RCC 7860 (cell line): ENCODE measurements around the gene L3MBTL3.
"Not testable (repeated sequence)": the region's sequence is repeated elsewhere in the genome, so short reads cannot be mapped to it uniquely, and the experiment has no call there.

Experiments
- DNase-seq: peaks from one replicate; pipeline ENCODE4 v3.0.0-alpha.2; 2015; ENCODE audit warnings: low spot score
- FAIRE-seq: peaks from 2 replicates; lab custom pipeline; 2012; peaks lifted over from hg19 to GRCh38; lab: Jason Lieb, UNC

Gene L3MBTL3

GRCh38 chr6:130134582-130134981 lies 116.2 kb downstream of the L3MBTL3 start:
- no peak for FAIRE-seq

DNA sequence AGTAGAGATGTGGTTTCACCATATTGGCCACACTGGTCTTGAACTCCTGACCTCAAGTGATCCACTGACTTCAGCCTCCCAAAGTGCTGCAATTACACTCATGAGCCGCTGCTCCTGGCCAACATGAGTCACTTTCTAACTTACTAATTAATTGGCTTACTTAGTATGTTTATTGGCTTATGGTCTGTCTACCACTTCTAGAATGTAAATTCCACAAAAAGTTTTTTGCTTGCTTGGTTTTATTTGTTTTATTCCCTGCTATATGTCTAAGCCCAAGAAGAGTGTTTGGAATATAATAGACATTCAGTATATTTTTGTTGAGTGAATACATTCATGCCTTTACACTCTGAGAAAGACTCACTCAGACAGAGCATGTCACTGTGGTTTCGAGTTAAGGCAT lies 118.4 kb downstream of the L3MBTL3 start:
- DNase-seq (no peak), FAIRE-seq (no peak)

More at GRCh38 chr6:130134582-130134981, 116.2 kb downstream of the L3MBTL3 start:
- no peak for DNase-seq

GRCh38 chr6:130138116-130138908 lies 119.9 kb downstream of the L3MBTL3 start:
- FAIRE-seq = no peak
- DNase-seq = no peak

DNA sequence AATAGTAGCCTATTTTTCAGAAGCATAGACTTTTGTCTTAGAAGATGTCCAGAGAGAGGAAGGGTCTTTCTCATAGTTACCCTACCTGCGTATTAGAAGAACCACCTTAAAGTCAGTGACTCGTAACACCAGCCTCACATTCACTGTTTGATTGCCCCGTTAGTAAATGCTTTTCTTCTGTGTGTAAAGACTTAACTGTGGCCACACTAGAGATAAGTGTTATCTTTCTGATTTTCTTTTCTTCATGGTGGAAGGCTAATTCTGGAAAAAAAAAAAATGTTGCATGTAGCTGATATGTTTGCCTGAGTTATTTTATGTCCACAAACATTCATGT lies 120.5 kb downstream of the L3MBTL3 start:
- FAIRE-seq (no peak), DNase-seq (no peak)

DNA sequence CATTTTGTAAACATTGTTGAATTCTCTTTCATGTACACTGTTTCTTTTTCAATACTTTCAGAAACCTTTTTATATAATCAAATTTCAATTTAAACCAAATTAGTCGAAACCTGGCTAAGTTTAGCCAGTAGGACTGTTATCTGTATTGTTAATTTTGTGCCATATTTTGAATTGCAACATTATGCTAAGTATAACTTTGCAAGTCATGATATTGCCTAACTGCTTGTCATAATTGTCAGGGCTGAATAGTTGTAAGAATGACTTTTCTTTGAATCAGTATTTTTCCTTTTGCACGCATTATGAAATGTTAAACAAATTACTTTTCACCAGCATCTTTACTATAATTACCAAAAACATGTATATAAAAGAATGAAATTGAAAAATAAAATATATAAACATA lies 121.7 kb downstream of the L3MBTL3 start:
- no peak for DNase-seq

GRCh38 chr6:130143709-130144108 lies 125.3 kb downstream of the L3MBTL3 start:
- FAIRE-seq (no peak), DNase-seq (no peak)

More for the DNA sequence above, 121.7 kb downstream of the L3MBTL3 start:
- FAIRE-seq = no peak

DNA sequence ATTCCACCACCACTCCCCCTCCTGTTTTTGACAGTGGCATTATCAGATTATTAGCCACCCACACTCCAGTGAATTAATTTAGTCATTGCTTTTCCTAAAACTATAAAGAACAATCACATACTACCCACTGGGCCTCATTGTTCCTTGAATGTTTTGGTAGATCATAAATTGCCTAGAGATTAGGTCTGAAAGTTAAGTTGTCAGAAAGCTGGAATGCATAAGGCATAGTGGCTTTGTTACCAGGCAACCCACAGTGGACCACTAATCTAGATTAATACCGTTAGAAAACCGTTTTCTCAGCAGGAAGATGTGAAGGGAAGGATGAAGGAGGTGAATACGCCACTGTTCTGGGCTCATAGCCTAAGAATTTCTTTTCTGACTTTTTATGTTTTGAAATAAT lies 128.7 kb downstream of the L3MBTL3 start:
- FAIRE-seq = no peak
- no peak for DNase-seq

DNA sequence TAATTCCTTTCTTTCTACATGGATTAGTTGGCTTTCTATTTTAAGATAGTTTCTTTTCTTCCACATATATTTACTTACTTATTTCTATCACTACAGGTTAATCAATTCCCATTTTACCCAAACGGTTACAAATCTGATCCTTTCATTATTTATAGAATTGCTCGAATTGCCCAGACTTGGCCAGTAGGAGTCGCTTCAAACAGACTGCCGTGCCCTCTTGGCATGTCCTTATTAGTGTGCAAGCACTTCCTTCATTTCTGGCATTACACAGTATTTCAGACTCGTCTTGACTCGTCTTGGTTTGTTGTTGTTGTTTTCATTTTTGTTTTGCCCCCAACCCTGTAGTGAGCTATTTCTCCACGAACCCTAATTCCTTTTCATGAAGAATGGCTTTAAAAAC lies 129.8 kb downstream of the L3MBTL3 start:
- FAIRE-seq (no peak), DNase-seq (no peak)

GRCh38 chr6:130149016-130149415 lies 130.6 kb downstream of the L3MBTL3 start:
- FAIRE-seq, DNase-seq: not testable (repeated sequence)

DNA sequence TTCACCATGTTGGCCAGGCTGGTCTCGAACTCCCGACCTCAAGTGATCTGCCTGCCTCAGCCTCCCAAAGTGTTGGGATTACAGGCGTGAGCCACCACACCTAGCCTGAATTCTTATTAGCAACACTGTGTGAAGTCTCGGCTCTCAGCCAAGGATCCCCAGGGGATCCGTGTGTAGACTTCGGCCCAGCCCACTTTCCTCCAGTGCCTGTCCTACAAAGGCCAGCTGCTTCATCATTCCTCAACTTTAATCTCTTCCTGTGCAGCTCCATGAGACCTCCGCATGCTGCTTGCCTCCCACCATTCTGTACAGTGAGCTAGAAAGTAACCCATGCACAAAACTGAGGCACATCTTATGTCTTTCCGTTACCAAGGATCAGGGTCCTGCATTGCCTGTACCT lies 132.5 kb downstream of the L3MBTL3 start:
- no peak for DNase-seq
- FAIRE-seq = no peak

DNA sequence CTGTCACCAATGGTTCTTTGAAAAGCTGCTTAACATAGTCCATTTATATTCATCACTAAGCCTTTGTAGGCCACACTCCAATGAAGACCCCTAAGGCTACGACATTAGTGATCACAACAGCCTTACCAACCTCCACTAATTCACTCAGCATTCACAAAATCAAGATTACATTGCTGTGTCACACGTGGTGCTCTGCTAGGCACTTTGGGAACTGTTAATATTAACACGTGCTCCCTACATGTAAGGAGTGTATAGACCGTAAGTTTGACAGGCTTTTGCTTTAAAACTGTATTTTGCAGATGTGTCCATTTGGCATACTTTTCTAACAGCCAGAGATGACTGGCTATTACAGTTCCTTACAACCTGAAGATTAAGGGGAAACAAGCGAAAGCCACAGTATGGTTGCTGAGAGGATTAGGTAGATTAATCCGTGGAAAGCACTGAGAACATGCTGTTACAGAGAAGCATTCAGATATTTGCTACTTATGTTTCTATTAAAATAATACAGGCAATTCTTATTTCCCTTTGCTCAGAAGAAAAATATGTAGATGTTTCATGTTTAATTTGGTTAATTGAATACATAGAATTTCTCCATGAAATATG lies 134.6 kb downstream of the L3MBTL3 start:
- FAIRE-seq (no peak), DNase-seq (no peak)

- FAIRE-seq (no peak), DNase-seq (no peak)
Measured at GRCh38 chr6:130156908-130157307, 138.5 kb downstream of the L3MBTL3 start.

GRCh38 chr6:130158056-130158455 lies 139.7 kb downstream of the L3MBTL3 start:
- FAIRE-seq = no peak

DNA sequence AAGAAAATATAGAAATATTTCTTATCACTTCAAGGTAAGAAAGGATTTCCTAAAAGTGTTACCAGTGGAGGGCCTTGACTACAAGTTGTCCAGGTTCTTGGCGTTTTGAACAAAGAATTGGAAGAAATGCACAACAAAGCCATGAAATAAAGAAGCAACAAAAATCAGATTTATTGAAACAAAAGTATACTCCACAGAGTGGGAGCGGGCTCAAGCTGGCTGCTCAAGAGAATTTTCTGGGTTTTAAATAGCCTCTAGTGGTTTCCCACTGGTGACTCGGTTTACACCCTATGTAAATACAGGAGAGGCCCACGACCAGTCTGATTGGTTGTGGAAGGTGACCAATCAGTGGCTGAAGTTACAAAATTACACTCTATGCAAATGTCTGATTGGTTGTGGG lies 140.2 kb downstream of the L3MBTL3 start:
- DNase-seq = no peak
- FAIRE-seq = no peak

More at GRCh38 chr6:130158056-130158455, 139.7 kb downstream of the L3MBTL3 start:
- no peak for DNase-seq

GRCh38 chr6:130159956-130160355 lies 141.6 kb downstream of the L3MBTL3 start:
- FAIRE-seq (no peak), DNase-seq (no peak)

GRCh38 chr6:130161683-130162404 lies 143.5 kb downstream of the L3MBTL3 start:
- no peak for DNase-seq
- no peak for FAIRE-seq

GRCh38 chr6:130162421-130162820 lies 144.0 kb downstream of the L3MBTL3 start:
- FAIRE-seq = no peak
- DNase-seq = no peak

GRCh38 chr6:130163266-130163665 lies 144.9 kb downstream of the L3MBTL3 start:
- no peak for FAIRE-seq

DNA sequence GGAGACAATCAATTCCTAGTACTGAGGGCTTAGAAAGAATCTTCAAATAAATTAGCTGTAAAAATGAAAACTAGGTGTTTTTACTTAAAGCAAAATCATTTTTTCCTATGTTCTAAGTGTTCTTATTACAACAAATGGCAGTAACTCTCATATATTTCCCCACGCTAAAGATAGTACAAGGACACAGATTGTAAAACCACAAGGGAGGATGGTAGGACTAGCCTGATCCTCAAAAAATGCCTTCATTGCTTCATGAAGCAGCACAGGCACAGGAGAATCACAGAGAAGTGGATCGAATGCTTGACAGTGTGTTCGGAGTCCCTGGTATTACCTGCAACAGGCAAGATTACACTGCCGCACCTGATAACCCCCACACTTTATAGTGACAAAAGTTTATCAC lies 145.9 kb downstream of the L3MBTL3 start:
- DNase-seq = no peak
- no peak for FAIRE-seq

More at GRCh38 chr6:130163266-130163665, 144.9 kb downstream of the L3MBTL3 start:
- no peak for DNase-seq

- FAIRE-seq = no peak
- no peak for DNase-seq
Measured at GRCh38 chr6:130167655-130168054, 149.3 kb downstream of the L3MBTL3 start.

GRCh38 chr6:130170160-130170559 lies 151.8 kb downstream of the L3MBTL3 start:
- not testable (repeated sequence) for FAIRE-seq, DNase-seq
